Kidney epithelial cell (primary cell): ENCODE data around the gene SMAD9. TPM values are rescaled to one million over a fixed set of nuclear protein-coding genes. Genes with fewer than 3 reads are reported as not detected.

ENCODE experiments used
- total RNA-seq: library from RNA; depleted of rRNA; stranded (reverse); fragments of >200 nt; gene quantifications from 2 replicates; pipeline ENCODE4 v1.2.3, GENCODE V29; 2015

SMAD9 gene
- total RNA-seq, 1 donor from 2014 or later, result 0.38 TPM

Other genes starting within 250 kb of the SMAD9 start
- gene SERTM1, start 246.2 kb downstream of the SMAD9 start, total RNA-seq, result not detected in 2 replicates
- 2.4 TPM in 2 replicates for gene RFXAP, start 101.0 kb downstream of the SMAD9 start, total RNA-seq
- gene ALG5, start 79.1 kb upstream of the SMAD9 start, total RNA-seq, result 28.8 and 32.0 TPM in 2 replicates
- 48.4 and 55.7 TPM in 2 replicates for gene EXOSC8, start 80.5 kb upstream of the SMAD9 start, total RNA-seq
- gene SUPT20H, start 139.4 kb upstream of the SMAD9 start, total RNA-seq, result 45.3 and 58.6 TPM in 2 replicates
- not detected in 2 replicates for gene CSNK1A1L, start 185.4 kb upstream of the SMAD9 start, total RNA-seq